Skeletal muscle cell (primary cell): ENCODE results near the gene FAM120A.
"Not testable (repeated sequence)": the region's sequence is repeated elsewhere in the genome, so short reads cannot be mapped to it uniquely, and the experiment has no call there.

ENCODE experiments used
- DNase-seq: peaks from one replicate; pipeline ENCODE4 v3.0.0-alpha.2; 2010; ENCODE audit warnings: low read depth
- H3K4me3 ChIP-seq: 2 replicates; pipeline ENCODE4 v1.5.1; 2011; ENCODE audit warnings: low read depth, mild to moderate bottlenecking, control low read depth, low read length, moderate library complexity

Gene FAM120A

DNA sequence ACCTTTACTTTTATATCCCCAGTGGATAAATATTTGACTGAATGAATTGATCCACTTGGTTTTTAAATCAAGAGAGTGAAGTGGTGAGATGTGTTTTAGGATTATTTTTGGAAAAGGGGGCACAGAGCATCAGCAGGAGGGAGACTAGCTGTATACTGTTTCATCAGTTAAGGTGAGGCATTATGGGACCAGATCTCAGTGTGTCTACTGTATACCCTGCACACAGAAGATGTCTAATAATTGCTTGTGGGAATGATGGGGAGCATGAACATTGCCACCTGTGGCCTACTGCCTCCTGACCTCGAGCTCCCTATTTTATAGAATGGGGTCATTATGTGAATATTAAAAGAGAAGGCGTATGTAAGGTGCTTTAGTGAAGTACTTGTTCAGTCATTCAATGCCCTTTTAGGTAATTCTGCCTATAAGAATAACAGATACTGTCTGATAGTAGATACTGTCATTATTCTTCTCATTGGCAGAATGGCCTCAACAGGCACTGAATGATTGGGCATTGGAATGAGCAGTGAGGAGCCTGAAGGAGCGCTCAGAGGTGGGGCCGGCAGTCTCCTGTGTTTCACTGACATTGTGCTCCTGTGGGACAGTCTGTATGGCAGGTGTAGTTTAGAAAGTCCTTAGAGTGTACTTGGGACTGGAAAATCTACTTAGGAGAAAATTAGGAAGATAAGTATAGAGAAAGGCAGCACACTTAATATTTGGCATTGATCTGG lies 49.2 kb downstream of the FAM120A start:
- DNase-seq = no peak
- H3K4me3 ChIP-seq = no peak overlapping the region

DNA sequence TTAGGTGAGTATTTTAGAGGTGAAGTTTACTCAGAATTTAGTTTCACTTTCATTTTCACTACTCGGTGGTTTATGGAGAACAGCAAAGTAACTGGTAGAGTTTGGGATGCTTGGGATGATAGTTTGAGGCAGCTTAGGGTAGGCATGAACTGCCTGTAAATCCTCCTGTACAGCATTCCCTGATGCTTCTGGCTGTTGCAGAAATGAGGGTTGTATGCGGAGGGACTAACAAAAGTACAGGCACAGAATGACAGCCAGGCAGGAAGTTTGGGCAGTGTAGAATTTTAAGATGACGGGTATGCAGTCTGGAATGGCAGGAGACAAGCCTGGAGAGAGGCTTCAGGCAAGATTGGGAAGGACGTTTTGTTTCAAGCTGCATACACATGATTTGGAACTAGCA lies 49.9 kb downstream of the FAM120A start:
- no peak overlapping the region for H3K4me3 ChIP-seq
- DNase-seq = no peak

GRCh38 chr9:93503381-93503780 lies 51.9 kb downstream of the FAM120A start:
- H3K4me3 ChIP-seq = no peak overlapping the region
- no peak for DNase-seq

- H3K4me3 ChIP-seq = no peak overlapping the region
- no peak for DNase-seq
Observed at GRCh38 chr9:93505541-93506132, 54.2 kb downstream of the FAM120A start.

GRCh38 chr9:93507768-93508167 lies 56.3 kb downstream of the FAM120A start:
- no peak for DNase-seq
- no peak overlapping the region for H3K4me3 ChIP-seq

DNA sequence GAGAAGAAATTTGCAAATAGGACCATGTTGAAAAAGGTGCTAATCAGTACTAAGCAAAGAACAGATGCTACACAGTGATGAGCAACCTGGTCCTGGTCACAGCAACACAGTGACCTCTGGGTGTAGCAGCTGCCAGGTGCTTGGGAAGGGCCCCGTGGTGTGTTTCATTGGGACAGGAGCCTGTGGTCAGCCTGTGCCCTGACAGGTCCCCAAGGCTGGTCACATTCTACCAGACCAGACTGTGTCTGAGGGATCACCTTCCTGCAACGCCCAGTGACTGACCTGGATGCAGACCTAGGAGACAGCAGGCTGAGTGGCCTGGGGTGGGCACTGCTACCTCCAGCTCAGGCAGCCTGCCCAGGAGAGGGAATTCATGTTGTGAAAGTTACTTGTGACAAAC lies 56.7 kb downstream of the FAM120A start:
- no peak for DNase-seq
- no peak overlapping the region for H3K4me3 ChIP-seq

GRCh38 chr9:93509084-93509483 lies 57.6 kb downstream of the FAM120A start:
- DNase-seq = no peak
- no peak overlapping the region for H3K4me3 ChIP-seq

DNA sequence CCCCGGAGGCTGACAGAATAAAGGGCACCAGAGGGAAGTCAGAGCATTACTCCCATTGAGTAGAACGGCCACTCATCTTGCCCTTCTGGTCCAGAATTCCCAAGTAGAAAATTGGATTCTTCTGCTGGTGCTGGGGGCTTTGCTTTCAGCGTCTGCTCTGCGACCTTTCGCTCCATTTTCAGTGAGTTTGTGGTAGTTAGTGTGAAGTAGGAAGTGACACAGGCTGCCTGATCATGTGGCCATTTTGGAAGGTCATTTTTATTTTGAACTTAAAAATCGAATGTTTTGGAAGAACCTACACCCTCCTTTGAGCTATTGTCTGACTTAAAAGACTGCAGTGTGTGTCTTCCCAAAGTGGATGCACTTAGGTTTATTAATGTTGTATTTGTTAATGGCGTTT lies 58.6 kb downstream of the FAM120A start:
- no peak overlapping the region for H3K4me3 ChIP-seq
- DNase-seq = no peak

- not testable (repeated sequence) for DNase-seq, H3K4me3 ChIP-seq
Observed at GRCh38 chr9:93511228-93511627, 59.7 kb downstream of the FAM120A start.

DNA sequence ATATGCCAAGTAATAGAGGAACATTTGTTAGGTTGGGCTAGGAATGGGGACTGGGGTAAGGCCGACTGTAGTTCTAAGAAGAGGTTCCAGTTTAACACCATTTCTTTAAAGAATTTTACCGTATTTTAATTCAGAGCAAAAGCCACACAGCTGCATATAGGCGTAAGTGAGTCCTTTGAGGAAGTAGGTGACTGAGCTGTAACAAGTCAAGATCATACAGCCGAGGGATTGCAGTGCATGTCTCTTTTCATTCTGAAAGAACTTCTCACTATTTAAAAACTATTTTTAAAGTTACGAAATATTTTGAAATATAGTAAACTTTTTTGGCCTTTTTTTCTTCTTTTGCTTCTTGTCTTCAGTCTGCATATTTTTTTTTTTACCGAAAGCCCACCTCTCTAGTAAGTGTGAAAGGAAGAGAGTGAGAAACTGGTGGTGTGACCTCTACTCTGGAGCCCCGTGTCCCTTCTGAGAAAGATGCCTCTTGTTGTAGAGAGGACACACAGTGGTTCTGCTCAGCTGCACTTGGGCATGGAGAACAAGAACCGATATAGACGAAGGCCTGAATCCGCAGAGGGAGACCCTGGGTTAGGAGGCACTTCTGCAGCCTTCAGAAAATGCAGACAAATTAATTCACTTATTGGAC lies 60.8 kb downstream of the FAM120A start:
- not testable (repeated sequence) for H3K4me3 ChIP-seq, DNase-seq

DNA sequence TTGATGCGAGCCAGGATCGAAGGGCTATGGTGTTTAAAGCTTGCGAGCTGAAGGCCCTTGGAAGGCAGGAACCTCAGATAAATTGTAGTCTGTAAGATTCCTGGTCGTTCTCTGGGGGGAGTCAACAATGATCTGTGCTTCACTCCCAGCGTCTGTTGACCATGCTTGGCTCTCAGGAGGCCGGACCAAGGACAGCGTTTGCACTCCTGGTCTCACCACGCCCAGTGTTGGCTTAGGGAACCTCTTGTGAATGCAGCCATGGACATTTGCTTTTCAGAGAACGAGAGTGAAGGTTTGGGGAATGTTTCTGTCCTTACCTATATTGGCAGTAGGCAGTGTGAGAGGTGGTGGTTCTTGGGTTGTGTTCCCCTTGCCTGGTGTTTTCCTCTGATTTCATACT lies 62.1 kb downstream of the FAM120A start:
- H3K4me3 ChIP-seq = no peak overlapping the region
- DNase-seq = no peak

- H3K4me3 ChIP-seq = no peak overlapping the region
- DNase-seq = no peak
Observed at GRCh38 chr9:93517331-93517730, 65.8 kb downstream of the FAM120A start.

GRCh38 chr9:93520523-93520922 lies 69.0 kb downstream of the FAM120A start:
- no peak for DNase-seq

DNA sequence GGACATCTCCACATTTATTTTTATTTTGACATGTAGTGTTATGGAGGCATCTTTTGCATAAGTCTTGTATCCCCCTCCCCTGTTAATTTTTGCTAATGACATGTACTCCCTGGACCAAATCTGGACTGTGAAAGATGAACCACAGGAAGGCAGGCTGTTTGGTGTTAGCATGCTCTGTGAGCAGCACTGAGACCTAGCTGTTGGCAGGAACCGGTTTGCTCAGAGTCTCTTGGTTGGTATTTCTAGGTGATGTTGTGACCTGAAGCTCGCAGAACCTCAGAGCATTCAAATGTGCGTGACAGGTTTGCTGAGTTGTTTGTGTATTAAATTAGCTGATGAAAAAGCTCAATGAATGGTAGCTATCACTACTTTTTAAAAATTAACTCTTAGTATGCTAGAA lies 71.3 kb downstream of the FAM120A start:
- no peak overlapping the region for H3K4me3 ChIP-seq
- DNase-seq = no peak

More at GRCh38 chr9:93520523-93520922, 69.0 kb downstream of the FAM120A start:
- H3K4me3 ChIP-seq = no peak overlapping the region

- H3K4me3 ChIP-seq = no peak overlapping the region
- no peak for DNase-seq
Observed at GRCh38 chr9:93523518-93524144, 72.1 kb downstream of the FAM120A start.

- no peak for DNase-seq
- H3K4me3 ChIP-seq = no peak overlapping the region
Observed at GRCh38 chr9:93525476-93525875, 74.0 kb downstream of the FAM120A start.

- no peak overlapping the region for H3K4me3 ChIP-seq
- DNase-seq = no peak
Observed at GRCh38 chr9:93531374-93531773, 79.9 kb downstream of the FAM120A start.

DNA sequence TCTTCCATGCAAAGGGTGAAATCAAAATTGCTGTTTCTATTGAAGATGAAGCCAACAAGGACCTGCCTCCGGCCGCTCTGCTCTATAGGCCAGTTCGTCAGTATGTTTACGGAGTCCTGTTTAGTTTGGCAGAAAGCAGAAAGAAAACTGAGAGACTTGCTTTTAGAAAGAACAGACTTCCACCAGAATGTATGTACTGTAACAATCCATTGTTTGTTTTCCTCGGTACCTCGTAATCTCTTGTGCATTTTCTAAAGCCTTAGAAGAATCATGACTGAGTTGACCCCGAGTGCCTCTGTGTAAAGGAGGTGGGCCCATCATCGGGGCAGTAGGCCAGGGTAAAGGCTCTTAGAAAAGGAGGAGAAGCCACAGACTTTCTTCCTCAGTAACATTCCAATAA lies 80.7 kb downstream of the FAM120A start:
- no peak for DNase-seq
- H3K4me3 ChIP-seq = no peak overlapping the region

- no peak overlapping the region for H3K4me3 ChIP-seq
- DNase-seq = no peak
Observed at GRCh38 chr9:93533863-93534262, 82.4 kb downstream of the FAM120A start.

DNA sequence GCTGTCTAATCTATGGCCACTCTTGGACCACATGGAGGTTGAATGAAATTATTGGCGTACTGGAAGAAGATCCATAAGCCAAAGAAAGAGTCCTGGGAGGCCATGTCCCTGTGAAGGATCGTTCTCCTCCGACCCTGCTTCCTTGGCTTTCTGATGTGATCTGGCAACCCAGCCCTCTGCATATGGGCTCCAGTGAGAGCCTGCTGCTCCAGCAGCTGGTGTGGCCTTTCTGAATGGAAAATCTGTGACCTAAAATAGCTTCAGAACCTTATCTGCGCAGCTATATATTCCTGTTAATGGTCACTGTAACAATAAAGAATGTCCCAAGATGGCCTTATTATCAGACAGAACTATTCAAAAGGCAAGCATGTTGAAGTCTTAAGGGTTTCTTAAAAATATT lies 84.7 kb downstream of the FAM120A start:
- DNase-seq = no peak
- H3K4me3 ChIP-seq = no peak overlapping the region
